Measurements from ENCODE around the gene LSM7. TPM values are rescaled to one million over a fixed set of nuclear protein-coding genes. Genes with fewer than 3 reads are reported as not detected.
A peak's percentile ranks its signal among the peaks of the same experiment; 100 is the strongest.

The LSM7 gene
- total RNA-seq, 1 donor from 2014 or later: 190 TPM

GRCh38 chr19:2327773-2328400 is 499 bp downstream of the LSM7 start:
- peaks cover 51% of the 10 kb centered on the region for H3K4me1 Mint-ChIP-seq
- intact Hi-C loops (cut with micrococcal nuclease): loop anchor here (1.0 to 5.0 kb wide), 4 partner anchors 41 to 177 kb away; partner anchors contain the start of genes AP3D1, PLEKHJ1 and SF3A2
- no peaks in the 10 kb centered on the region for H3K27me3 Mint-ChIP-seq
- H3K27ac Mint-ChIP-seq: peak overlapping the region; percentile 97
- H3K4me3 Mint-ChIP-seq: peak overlapping the region; percentile 95
- DNase-seq: peak; percentile 91
- no peaks in the 10 kb centered on the region for H3K9me3 Mint-ChIP-seq
- H3K36me3 Mint-ChIP-seq (ENCODE audit: low read depth): peaks cover 36% of the 10 kb centered on the region

GRCh38 chr19:2326699-2327360 is 1.6 kb downstream of the LSM7 start:
- H3K27ac Mint-ChIP-seq: peak overlapping the region; percentile 97
- no peaks in the 10 kb centered on the region for H3K9me3 Mint-ChIP-seq
- H3K27me3 Mint-ChIP-seq: no peaks in the 10 kb centered on the region
- peaks cover 43% of the 10 kb centered on the region for H3K4me1 Mint-ChIP-seq
- H3K4me3 Mint-ChIP-seq: peak overlapping the region; percentile 95
- peaks cover 36% of the 10 kb centered on the region for H3K36me3 Mint-ChIP-seq (ENCODE audit: low read depth)
- intact Hi-C loops (cut with micrococcal nuclease): loop anchor here (1.0 to 5.0 kb wide), 3 partner anchors 40 to 91 kb away; partner anchors contain the start of genes PLEKHJ1 and SF3A2
- DNase-seq: no peak

- Mint-ChIP-seq H3K27ac (peak overlapping the region; percentile 46), H3K4me1 (peaks cover 37% of the 10 kb centered on the region), H3K4me3 (peak overlapping the region; percentile 95), H3K27me3 (no peaks in the 10 kb centered on the region), H3K9me3 (no peaks in the 10 kb centered on the region), H3K36me3 (ENCODE audit: low read depth) (peaks cover 36% of the 10 kb centered on the region)
- no peak for DNase-seq
- intact Hi-C loops (cut with micrococcal nuclease): loop anchor here (5.0 kb wide), 2 partner anchors 38 to 67 kb away; no protein-coding TSS in a partner anchor
These were observed 2.9 kb downstream of the LSM7 start for GRCh38 chr19:2325281-2326046.

GRCh38 chr19:2324220-2324948 is 4.0 kb downstream of the LSM7 start:
- H3K9me3 Mint-ChIP-seq: no peaks in the 10 kb centered on the region
- DNase-seq: no peak
- H3K4me3 Mint-ChIP-seq: no peak overlapping the region
- H3K27ac Mint-ChIP-seq: peak overlapping the region; percentile 26
- no peaks in the 10 kb centered on the region for H3K27me3 Mint-ChIP-seq
- H3K36me3 Mint-ChIP-seq (ENCODE audit: low read depth): peaks cover 36% of the 10 kb centered on the region
- H3K4me1 Mint-ChIP-seq: peaks cover 28% of the 10 kb centered on the region
- intact Hi-C loops (cut with micrococcal nuclease): no loop called here

DNA sequence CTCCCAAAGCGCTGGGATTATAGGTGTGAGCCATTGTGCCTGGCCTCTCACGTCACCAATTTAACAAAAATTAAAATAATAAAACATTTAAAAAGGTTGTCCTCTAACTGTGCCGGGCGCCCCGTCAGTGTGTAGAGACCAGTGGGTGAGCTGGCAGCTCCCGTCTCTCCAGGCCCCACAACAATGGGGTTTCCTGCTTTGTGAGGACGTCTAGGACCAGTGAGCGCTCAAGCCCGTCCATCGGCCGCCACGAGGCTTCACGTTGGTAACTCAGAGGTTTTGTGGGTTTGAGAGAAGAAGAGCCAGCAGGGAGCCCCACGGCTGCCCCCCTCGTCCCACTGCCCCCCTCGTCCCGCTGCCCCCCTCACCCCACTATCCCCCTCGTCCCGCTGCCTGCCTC is 4.7 kb downstream of the LSM7 start:
- Mint-ChIP-seq H3K9me3 (no peaks in the 10 kb centered on the region), H3K4me3 (no peak overlapping the region), H3K27me3 (no peaks in the 10 kb centered on the region), H3K36me3 (ENCODE audit: low read depth) (peaks cover 35% of the 10 kb centered on the region), H3K4me1 (peaks cover 24% of the 10 kb centered on the region), H3K27ac (no peak overlapping the region)
- intact Hi-C loops (cut with micrococcal nuclease): no loop called here
- no peak for DNase-seq

- no peak overlapping the region for H3K27ac Mint-ChIP-seq
These were observed 6.7 kb downstream of the LSM7 start for GRCh38 chr19:2321565-2322283.

DNA sequence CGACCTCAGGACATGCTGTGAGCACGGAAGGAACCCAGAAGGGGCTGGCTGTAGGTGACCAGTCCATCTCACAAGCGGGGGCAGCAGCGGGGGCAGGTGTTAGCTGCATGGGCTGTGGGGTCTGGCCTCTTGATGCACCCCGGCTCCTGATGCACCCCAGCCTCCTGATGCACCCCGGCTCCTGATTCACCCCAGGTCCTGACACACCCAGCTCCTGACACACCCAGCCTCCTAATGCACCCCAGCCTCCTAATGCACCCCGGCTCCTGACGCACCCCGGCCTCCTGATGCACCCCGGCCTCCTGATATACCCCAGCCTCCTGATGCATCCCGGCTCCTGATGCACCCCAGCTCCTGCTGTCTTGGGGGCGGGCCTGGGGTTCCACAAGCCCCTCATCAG is 7.4 kb downstream of the LSM7 start:
- intact Hi-C loops (cut with micrococcal nuclease): no loop called here
- DNase-seq: no peak
- no peaks in the 10 kb centered on the region for H3K27me3 Mint-ChIP-seq
- H3K4me3 Mint-ChIP-seq: no peak overlapping the region
- H3K4me1 Mint-ChIP-seq: peaks cover 8% of the 10 kb centered on the region
- H3K36me3 Mint-ChIP-seq (ENCODE audit: low read depth): peaks cover 20% of the 10 kb centered on the region
- H3K9me3 Mint-ChIP-seq: no peaks in the 10 kb centered on the region
- no peak overlapping the region for H3K27ac Mint-ChIP-seq

More at GRCh38 chr19:2321565-2322283, 6.7 kb downstream of the LSM7 start:
- Mint-ChIP-seq H3K4me1 (peaks cover 13% of the 10 kb centered on the region), H3K9me3 (no peaks in the 10 kb centered on the region), H3K4me3 (no peak overlapping the region), H3K36me3 (ENCODE audit: low read depth) (peaks cover 27% of the 10 kb centered on the region), H3K27me3 (no peaks in the 10 kb centered on the region)
- intact Hi-C loops (cut with micrococcal nuclease): no loop called here
- no peak for DNase-seq

- Mint-ChIP-seq H3K27ac (no peak overlapping the region), H3K27me3 (peaks cover 2% of the 10 kb centered on the region), H3K9me3 (peaks cover 2% of the 10 kb centered on the region), H3K36me3 (ENCODE audit: low read depth) (peaks cover 15% of the 10 kb centered on the region), H3K4me3 (no peak overlapping the region), H3K4me1 (no peaks in the 10 kb centered on the region)
- DNase-seq: no peak
- intact Hi-C loops (cut with micrococcal nuclease): no loop called here
These were observed 8.3 kb downstream of the LSM7 start for GRCh38 chr19:2320049-2320448.

GRCh38 chr19:2319551-2319950 is 8.8 kb downstream of the LSM7 start:
- intact Hi-C loops (cut with micrococcal nuclease): no loop called here
- no peak overlapping the region for H3K4me3 Mint-ChIP-seq

DNA sequence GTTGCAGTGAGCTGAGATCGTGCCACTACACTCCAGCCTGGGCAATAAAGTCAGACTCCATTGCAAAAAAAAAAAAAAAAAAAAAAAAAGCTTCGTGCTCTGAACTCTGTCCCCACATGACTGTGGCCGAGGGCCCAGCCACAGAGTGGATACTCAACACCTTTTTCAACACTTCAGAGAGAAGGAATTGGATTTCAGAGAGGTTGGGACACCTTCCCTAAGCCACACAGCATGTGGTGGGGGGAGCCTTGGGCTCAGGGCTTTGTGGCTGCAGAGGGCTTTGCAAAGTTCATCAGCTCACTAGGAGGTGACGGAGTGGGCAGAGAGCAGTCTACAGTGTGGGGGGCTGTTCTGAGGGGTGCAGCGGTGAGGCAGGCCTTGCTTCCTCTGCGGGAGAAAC is 9.5 kb downstream of the LSM7 start:
- Mint-ChIP-seq H3K9me3 (peaks cover 4% of the 10 kb centered on the region), H3K27ac (no peak overlapping the region), H3K36me3 (ENCODE audit: low read depth) (peaks cover 7% of the 10 kb centered on the region), H3K4me3 (no peak overlapping the region), H3K27me3 (peaks cover 6% of the 10 kb centered on the region), H3K4me1 (no peaks in the 10 kb centered on the region)
- intact Hi-C loops (cut with micrococcal nuclease): no loop called here
- DNase-seq: no peak

More at GRCh38 chr19:2319551-2319950, 8.8 kb downstream of the LSM7 start:
- no peak for DNase-seq
- Mint-ChIP-seq H3K4me1 (no peaks in the 10 kb centered on the region), H3K27ac (no peak overlapping the region), H3K9me3 (peaks cover 4% of the 10 kb centered on the region), H3K27me3 (peaks cover 4% of the 10 kb centered on the region), H3K36me3 (ENCODE audit: low read depth) (peaks cover 14% of the 10 kb centered on the region)

GRCh38 chr19:2317756-2318155 is 10.6 kb downstream of the LSM7 start:
- Mint-ChIP-seq H3K4me1 (no peaks in the 10 kb centered on the region), H3K9me3 (peaks cover 8% of the 10 kb centered on the region), H3K27ac (no peak overlapping the region), H3K4me3 (no peak overlapping the region), H3K36me3 (ENCODE audit: low read depth) (peaks cover under 1% of the 10 kb centered on the region), H3K27me3 (peaks cover 16% of the 10 kb centered on the region)
- no peak for DNase-seq
- intact Hi-C loops (cut with micrococcal nuclease): no loop called here

DNA sequence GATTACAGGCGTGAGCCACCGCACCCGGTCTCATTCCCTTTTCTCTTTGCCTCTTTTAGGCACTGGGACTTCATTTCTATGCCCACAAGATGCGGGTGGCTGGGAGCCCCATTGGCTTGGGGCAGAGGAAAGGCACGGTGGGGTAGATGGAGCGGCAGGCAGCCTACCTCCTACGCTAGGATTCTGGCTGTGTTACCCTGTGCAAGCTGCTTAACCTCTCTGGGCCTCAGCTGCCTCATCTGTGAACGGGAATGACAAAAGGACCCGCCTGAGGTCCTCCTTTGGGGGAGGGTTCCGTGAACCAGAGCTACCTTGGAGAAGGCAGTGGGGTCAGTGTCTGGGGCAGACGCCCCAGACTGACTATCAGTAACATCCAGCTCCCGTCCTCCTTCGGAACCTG is 11.1 kb downstream of the LSM7 start:
- no peak overlapping the region for H3K27ac Mint-ChIP-seq
- no peak overlapping the region for H3K4me3 Mint-ChIP-seq
- H3K36me3 Mint-ChIP-seq (ENCODE audit: low read depth): no peaks in the 10 kb centered on the region
- peaks cover 16% of the 10 kb centered on the region for H3K27me3 Mint-ChIP-seq
- no peaks in the 10 kb centered on the region for H3K4me1 Mint-ChIP-seq
- intact Hi-C loops (cut with micrococcal nuclease): no loop called here
- peaks cover 8% of the 10 kb centered on the region for H3K9me3 Mint-ChIP-seq
- DNase-seq: no peak

DNA sequence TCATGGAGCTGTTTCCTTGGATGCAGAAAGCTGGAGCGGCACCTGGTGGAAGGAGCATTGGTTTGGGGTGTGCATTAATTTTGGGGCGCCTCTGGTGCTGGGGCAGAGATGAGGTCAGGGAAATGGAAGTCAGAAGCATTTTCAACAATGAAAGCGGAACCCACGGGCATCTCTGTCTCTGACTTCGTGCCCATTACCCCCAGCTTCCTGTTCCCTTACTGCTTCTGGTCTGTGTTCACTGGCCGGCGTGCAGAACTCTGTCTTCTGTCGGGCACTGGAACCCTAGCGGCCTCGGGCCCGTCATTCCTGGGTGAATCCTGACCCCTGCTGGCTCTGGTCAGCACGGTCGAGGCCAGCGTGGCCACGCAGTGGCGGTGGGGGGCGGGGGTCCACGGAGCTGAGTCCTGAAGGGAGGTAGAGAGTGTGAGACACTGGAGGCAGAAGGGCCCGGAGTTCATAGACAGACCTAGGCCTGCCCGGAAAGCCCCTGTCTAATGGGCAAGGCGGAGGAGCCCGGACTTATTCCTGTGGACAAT is 12.5 kb downstream of the LSM7 start:
- no peaks in the 10 kb centered on the region for H3K4me1 Mint-ChIP-seq
- no peak overlapping the region for H3K4me3 Mint-ChIP-seq
- intact Hi-C loops (cut with micrococcal nuclease): no loop called here
- peak; percentile 71 for DNase-seq
- peaks cover 19% of the 10 kb centered on the region for H3K27me3 Mint-ChIP-seq
- no peaks in the 10 kb centered on the region for H3K36me3 Mint-ChIP-seq (ENCODE audit: low read depth)
- H3K9me3 Mint-ChIP-seq: peaks cover 8% of the 10 kb centered on the region
- no peak overlapping the region for H3K27ac Mint-ChIP-seq

Measured in activated CD4-positive, alpha-beta T cell treated with anti-CD3 and anti-CD28 coated beads, Interleukin-2, amount 10 ng/mL, durations not matched to agents 24 days and 14 days (primary cell).